Left ventricle myocardium inferior (tissue), 1 donor: Measurements from ENCODE around the gene PRR19. TPM values are rescaled to one million over a fixed set of nuclear protein-coding genes. Genes with fewer than 3 reads are reported as not detected.
A peak's percentile ranks its signal among the peaks of the same experiment; 100 is the strongest.

Experiments
- DNase-seq: peaks from one replicate; pipeline ENCODE4 v3.0.0-alpha.2; 2020
- H3K27ac ChIP-seq: fragments of 200-600 bp; replicated peaks from 2 replicates; pipeline ENCODE4 v1.8.0; 2021
- H3K27me3 ChIP-seq: fragments of 200-600 bp; 2 replicates; pipeline ENCODE4 v1.8.0; 2021; ENCODE audit warnings: low read depth
- H3K36me3 ChIP-seq: fragments of 200-600 bp; 2 replicates; pipeline ENCODE4 v1.8.0; 2021
- H3K4me1 ChIP-seq: fragments of 200-600 bp; 2 replicates; pipeline ENCODE4 v1.8.0; 2021
- H3K4me3 ChIP-seq: fragments of 200-600 bp; 2 replicates; pipeline ENCODE4 v1.8.0; 2021; ENCODE audit warnings: mild to moderate bottlenecking, moderate library complexity
- H3K9me3 ChIP-seq: fragments of 200-600 bp; replicated peaks from 2 replicates; pipeline ENCODE4 v1.8.0; 2021
- CTCF ChIP-seq: fragments of 200-600 bp; IDR thresholded peaks from 2 replicates; pipeline ENCODE4 v1.8.0; 2021; ENCODE audit warnings: antibody characterized with exemption, mild to moderate bottlenecking, borderline replicate concordance
- intact Hi-C: fragments of 100-400 bp; cut with micrococcal nuclease; formaldehyde crosslinking; loops from one replicate; pipeline ENCODE4 v1.11.0; 2022
- total RNA-seq: library from RNA; stranded (reverse); fragmentation: NEBNext Ultra II Directional; extraction: Animal tissue kit (Norgen Biotek cat#: 25700); gene quantifications from one replicate; pipeline ENCODE4 v1.2.1, GENCODE V29; 2021
- donor health status: DM: no; HTN: yes; CAD: no; lungs with severe emphysema.

The PRR19 gene
- total RNA-seq, 1 donor from 2014 or later, result not detected

- H3K27ac ChIP-seq, result no peak overlapping the region
- H3K9me3 ChIP-seq, result no peaks in the 10 kb centered on the region
- intact Hi-C loops, result no loop called here
- no peak overlapping the region for H3K4me3 ChIP-seq
- no peaks in the 10 kb centered on the region for H3K27me3 ChIP-seq
- peaks cover 79% of the 10 kb centered on the region for H3K4me1 ChIP-seq
- TF ChIP-seq CTCF, result no peak
- DNase-seq, result no peak
- peaks cover 32% of the 10 kb centered on the region for H3K36me3 ChIP-seq
Measured at GRCh38 chr19:42274065-42274682, 27.8 kb upstream of the PRR19 start.

- Histone ChIP-seq H3K4me1 (peaks cover 80% of the 10 kb centered on the region), H3K4me3 (no peak overlapping the region), H3K36me3 (peaks cover 32% of the 10 kb centered on the region), H3K27ac (peak overlapping the region; percentile 98), H3K27me3 (no peaks in the 10 kb centered on the region), H3K9me3 (no peaks in the 10 kb centered on the region)
- no peak for DNase-seq
- intact Hi-C loops, result no loop called here
- no peak for TF ChIP-seq CTCF
Measured at GRCh38 chr19:42275103-42275502, 26.8 kb upstream of the PRR19 start.

GRCh38 chr19:42275517-42275916 is 26.4 kb upstream of the PRR19 start:
- DNase-seq, result no peak
- no peak for TF ChIP-seq CTCF
- H3K27ac ChIP-seq, result peak overlapping the region; percentile 98
- peaks cover 80% of the 10 kb centered on the region for H3K4me1 ChIP-seq
- H3K36me3 ChIP-seq, result peaks cover 32% of the 10 kb centered on the region
- H3K9me3 ChIP-seq, result no peaks in the 10 kb centered on the region
- no peaks in the 10 kb centered on the region for H3K27me3 ChIP-seq
- intact Hi-C loops, result no loop called here
- no peak overlapping the region for H3K4me3 ChIP-seq

GRCh38 chr19:42276284-42276683 is 25.6 kb upstream of the PRR19 start:
- Histone ChIP-seq H3K27ac (peak overlapping the region; percentile 98), H3K27me3 (no peaks in the 10 kb centered on the region), H3K4me1 (peaks cover 80% of the 10 kb centered on the region), H3K4me3 (no peak overlapping the region), H3K36me3 (peaks cover 32% of the 10 kb centered on the region), H3K9me3 (no peaks in the 10 kb centered on the region)
- no peak for DNase-seq
- intact Hi-C loops, result no loop called here
- no peak for TF ChIP-seq CTCF

GRCh38 chr19:42276821-42277220 is 25.1 kb upstream of the PRR19 start:
- DNase-seq, result no peak
- Histone ChIP-seq H3K36me3 (peaks cover 32% of the 10 kb centered on the region), H3K4me1 (peaks cover 80% of the 10 kb centered on the region), H3K9me3 (no peaks in the 10 kb centered on the region), H3K27me3 (no peaks in the 10 kb centered on the region), H3K4me3 (no peak overlapping the region), H3K27ac (peak overlapping the region; percentile 98)
- TF ChIP-seq CTCF, result no peak
- intact Hi-C loops, result no loop called here
